ENCODE measurements around the gene CLVS2.

- TF ChIP-seq CTCF (conservative IDR thresholded peaks at IDR 0.05; ENCODE audit: low read depth, low read length), result no peak
- no peak for TF ChIP-seq POLR2A (IDR thresholded peaks at IDR 0.05; ENCODE audit: low read depth, low read length)
- TF ChIP-seq MAFK (IDR thresholded peaks at IDR 0.05; ENCODE audit: low read depth, low read length), result no peak
- no peak for TF ChIP-seq RFX5 (IDR thresholded peaks at IDR 0.05; ENCODE audit: low read depth, low read length)
- TF ChIP-seq RAD21 (IDR thresholded peaks at IDR 0.05; ENCODE audit: low read length), result no peak
- no peak for TF ChIP-seq CEBPB (IDR thresholded peaks at IDR 0.05; ENCODE audit: low read depth, low read length)
- no peak for TF ChIP-seq MAZ (IDR thresholded peaks at IDR 0.05; ENCODE audit: borderline replicate concordance, low read depth, low read length)
- no peak for TF ChIP-seq NFE2L2 (IDR thresholded peaks at IDR 0.05; ENCODE audit: low read depth, low read length)
- TF ChIP-seq RCOR1 (IDR thresholded peaks at IDR 0.05; ENCODE audit: insufficient replicate concordance, low read length), result no peak
- TF ChIP-seq BHLHE40 (IDR thresholded peaks at IDR 0.05; ENCODE audit: low read depth, low read length), result no peak
These were observed 98.8 kb downstream of the CLVS2 start for GRCh38 chr6:123094795-123095194.
